Adrenal gland (tissue), 12 donors: ENCODE measurements around the gene SPINDOC. TPM values are rescaled to one million over a fixed set of nuclear protein-coding genes. Genes with fewer than 3 reads are reported as not detected.

ENCODE experiments used
- DNase-seq, 7 donors: peaks; one replicate each; pipeline ENCODE4 v3.0.0-alpha.2; 2019 to 2020
- H3K27ac ChIP-seq, 5 donors: fragments of 200-600 bp; sonication (generic) in 4 of 5; 1 replicate in 3 of 5; 2 replicates in 2 of 5; pipeline versions ENCODE4 v1.5.1 to v1.8.0; 2016 to 2020; ENCODE audit warnings: mild to moderate bottlenecking in 1 of 5
- H3K27me3 ChIP-seq: fragments of 200-600 bp; 2 replicates; pipeline ENCODE4 v1.8.0; 2021
- H3K36me3 ChIP-seq, 2 donors: fragments of 200-600 bp; replicated peaks in 1 of 2; 1 replicate in 1 of 2; 2 replicates in 1 of 2; pipeline versions ENCODE4 v1.5.1 to v1.8.0; 2018 to 2022
- H3K4me1 ChIP-seq, 2 donors: fragments of 200-600 bp; replicated peaks in 1 of 2; 1 replicate in 1 of 2; 2 replicates in 1 of 2; pipeline versions ENCODE4 v1.5.1 to v1.8.0; 2018 to 2021
- H3K4me3 ChIP-seq, 4 donors: fragments of 200-600 bp; sonication (generic) in 3 of 4; one replicate each; pipeline ENCODE4 v1.5.1; 2016 to 2018
- H3K9me3 ChIP-seq, 3 donors: fragments of 200-600 bp; sonication (generic) in 1 of 3; replicated peaks in 1 of 3; 1 replicate in 2 of 3; 2 replicates in 1 of 3; pipeline versions ENCODE4 v1.5.1 to v1.8.0; 2016 to 2021
- POLR2A ChIP-seq, 2 donors: fragments of 450-650 bp; IDR thresholded peaks; one replicate each; pipeline ENCODE4 v1.6.1; 2017; ENCODE audit warnings: antibody characterized with exemption in 2 of 2, mild to moderate bottlenecking in 2 of 2, moderate library complexity in 1 of 2
- WGBS, 4 donors: extraction: QIAGEN DNeasy Blood & Tissue Kit in 2 of 4; methylation state at CpG; one replicate each; pipeline versions ENCODE4 v1.1.5 to v1.1.7; 2013 to 2017; 5-methylcytosine and 5-hydroxymethylcytosine counted together
- intact Hi-C, 2 donors: fragments of 100-400 bp; cut with DNase I; formaldehyde crosslinking; loops; one replicate each; pipeline versions ENCODE4 v1.14.1 to v1.15.0; 2022 to 2023
- polyA plus RNA-seq, 3 donors: library from polyadenylated mRNA; stranded (reverse); fragments of 200-250 nt in 2 of 3; fragments of 350-450 nt in 1 of 3; fragmentation: Illumina TruSeq in 1 of 3; extraction: RNeasy Lipid Tissue Mini Kit (QIAGEN cat#74804) in 1 of 3; gene quantifications; one replicate each; pipeline ENCODE4 v1.2.3, GENCODE V29; 2013 to 2014
- total RNA-seq, 9 donors: library from RNA; depleted of rRNA in 4 of 9; stranded (reverse); fragments of >200 nt in 4 of 9; fragments of 120-200 nt in 1 of 9; fragmentation: NEBNext Ultra II Directional in 1 of 9; extraction: Animal tissue kit (Norgen Biotek cat#: 25700) in 1 of 9; gene quantifications; one replicate each; pipeline versions ENCODE4 v1.1.0 to v1.2.4, GENCODE V29; 2013 to 2023
- TF ChIP-seq, protein P1 (sequence below), 6 experiments: fragments of 450-650 bp in 4 of 6; fragments of 200-600 bp in 2 of 6; sonication (generic) in 1 of 6; IDR thresholded peaks; 1 replicate in 5 of 6; 2 replicates in 1 of 6; pipeline versions ENCODE4 v1.5.1 to v1.8.0; 2016 to 2021; ENCODE audit warnings: antibody characterized with exemption in 6 of 6, mild to moderate bottlenecking in 2 of 6, moderate library complexity in 1 of 6
- donor health status: healthy with polysubstance abuse.
- donor health status: Bipolar disorder and iron deficiency.
- donor health status: DM: yes; HTN: yes; CAD: no.
- donor health status: DM: no; HTN: no; CAD: no.
- donor health status: DM: no; HTN: no; CAD: no.
- donor health status: DM: yes; HTN: yes; CAD: no.

The SPINDOC gene
- total and polyA plus RNA-seq, 12 donors = 4.5 to 19.2 (median 10.9) TPM

DNA sequence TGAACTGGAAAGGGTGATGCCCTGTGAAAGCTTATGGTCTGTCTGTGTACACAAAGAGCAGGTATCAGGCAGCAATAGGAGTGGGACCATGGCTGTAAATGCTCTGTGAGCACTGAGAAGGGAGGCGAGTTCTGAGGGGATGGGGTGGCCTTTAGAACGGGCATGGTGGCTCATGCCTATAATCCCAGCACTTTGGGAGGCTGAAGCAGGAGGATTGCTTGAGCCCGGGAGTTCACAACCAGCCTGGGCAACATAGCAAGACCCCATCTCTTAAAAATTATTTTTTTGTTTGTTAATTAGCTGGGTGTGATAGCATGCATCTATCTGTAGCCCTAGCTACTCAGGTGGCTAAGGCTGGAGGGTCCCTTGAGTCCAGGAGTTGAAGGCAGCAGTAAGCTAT, 3.5 kb downstream of the SPINDOC start:
- TF ChIP-seq POLR2A (IDR thresholded peaks at IDR 0.05) = no peak
- DNase-seq = no peak
- H3K27me3 ChIP-seq = no peaks in the 10 kb centered on the region
- H3K27ac ChIP-seq = no peak overlapping the region
- intact Hi-C loops = no loop called here
- peaks cover 0 to 40% of the 10 kb centered on the region in 2 donors for H3K36me3 ChIP-seq
- H3K4me1 ChIP-seq = peaks cover 0 to 24% of the 10 kb centered on the region in 2 donors
- H3K9me3 ChIP-seq = no peaks in the 10 kb centered on the region
- WGBS, 4 donors = 90 to 100% (median 94%) methylated on average over 3 of the region's 3 CpGs
- H3K4me3 ChIP-seq = no peak overlapping the region

DNA sequence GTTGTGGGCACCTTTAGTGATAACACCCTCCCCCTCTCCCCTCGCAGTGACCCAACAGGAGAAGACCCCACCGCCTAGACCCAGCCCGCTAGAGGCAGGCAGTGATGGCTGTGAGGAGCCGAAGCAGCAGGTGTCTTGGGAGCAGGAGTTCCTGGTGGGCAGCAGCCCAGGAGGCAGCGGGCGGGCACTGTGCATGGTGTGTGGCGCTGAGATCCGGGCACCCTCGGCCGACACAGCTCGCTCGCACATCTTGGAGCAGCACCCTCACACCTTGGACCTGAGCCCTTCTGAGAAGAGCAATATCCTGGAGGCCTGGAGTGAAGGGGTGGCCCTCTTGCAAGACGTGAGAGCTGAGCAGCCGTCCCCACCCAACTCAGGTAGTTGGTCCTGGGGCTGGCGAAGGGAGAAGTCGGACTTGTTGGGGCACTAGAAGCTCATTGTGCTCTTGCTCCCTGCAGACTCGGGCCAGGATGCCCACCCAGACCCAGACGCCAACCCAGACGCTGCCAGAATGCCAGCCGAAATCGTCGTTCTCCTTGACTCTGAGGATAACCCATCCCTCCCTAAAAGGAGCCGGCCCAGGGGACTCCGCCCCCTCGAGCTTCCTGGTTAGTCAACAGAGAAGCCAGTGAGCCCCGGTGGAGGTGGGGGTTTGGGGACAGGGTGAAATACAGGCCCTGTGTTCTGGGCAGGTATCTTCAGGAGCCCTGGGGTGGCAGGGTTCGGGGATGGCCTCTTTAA, 4.7 kb downstream of the SPINDOC start:
- DNase-seq = no peak
- TF ChIP-seq, protein P1, sequence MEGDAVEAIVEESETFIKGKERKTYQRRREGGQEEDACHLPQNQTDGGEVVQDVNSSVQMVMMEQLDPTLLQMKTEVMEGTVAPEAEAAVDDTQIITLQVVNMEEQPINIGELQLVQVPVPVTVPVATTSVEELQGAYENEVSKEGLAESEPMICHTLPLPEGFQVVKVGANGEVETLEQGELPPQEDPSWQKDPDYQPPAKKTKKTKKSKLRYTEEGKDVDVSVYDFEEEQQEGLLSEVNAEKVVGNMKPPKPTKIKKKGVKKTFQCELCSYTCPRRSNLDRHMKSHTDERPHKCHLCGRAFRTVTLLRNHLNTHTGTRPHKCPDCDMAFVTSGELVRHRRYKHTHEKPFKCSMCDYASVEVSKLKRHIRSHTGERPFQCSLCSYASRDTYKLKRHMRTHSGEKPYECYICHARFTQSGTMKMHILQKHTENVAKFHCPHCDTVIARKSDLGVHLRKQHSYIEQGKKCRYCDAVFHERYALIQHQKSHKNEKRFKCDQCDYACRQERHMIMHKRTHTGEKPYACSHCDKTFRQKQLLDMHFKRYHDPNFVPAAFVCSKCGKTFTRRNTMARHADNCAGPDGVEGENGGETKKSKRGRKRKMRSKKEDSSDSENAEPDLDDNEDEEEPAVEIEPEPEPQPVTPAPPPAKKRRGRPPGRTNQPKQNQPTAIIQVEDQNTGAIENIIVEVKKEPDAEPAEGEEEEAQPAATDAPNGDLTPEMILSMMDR (IDR thresholded peaks at IDR 0.05) = no peak
- no peak for TF ChIP-seq POLR2A (IDR thresholded peaks at IDR 0.05)
- intact Hi-C loops = no loop called here
- Histone ChIP-seq H3K27me3 (no peaks in the 10 kb centered on the region), H3K4me3 (no peak overlapping the region), H3K4me1 (peaks cover 0 to 18% of the 10 kb centered on the region in 2 donors), H3K27ac (no peak overlapping the region), H3K9me3 (no peaks in the 10 kb centered on the region), H3K36me3 (peaks cover 0 to 52% of the 10 kb centered on the region in 2 donors)
- 92 to 94% (median 93%) methylated on average over 12 to 27 of the region's 27 CpGs for WGBS, 4 donors

DNA sequence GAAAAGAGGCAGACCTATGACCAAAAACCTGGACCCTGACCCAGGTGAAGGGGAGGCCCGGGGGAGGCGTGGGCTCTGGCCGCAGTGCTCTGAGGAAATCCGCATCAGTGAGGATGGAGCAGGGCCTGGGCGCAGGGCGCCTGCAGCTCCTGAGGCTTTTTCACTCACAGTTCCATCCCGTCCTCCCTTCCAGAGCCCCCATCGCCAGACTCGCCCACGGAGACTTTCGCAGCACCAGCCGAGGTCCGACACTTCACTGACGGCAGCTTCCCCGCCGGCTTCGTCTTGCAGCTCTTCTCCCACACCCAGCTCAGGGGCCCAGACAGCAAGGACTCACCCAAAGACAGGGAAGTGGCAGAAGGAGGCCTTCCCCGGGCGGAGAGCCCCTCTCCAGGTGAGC, 5.4 kb downstream of the SPINDOC start:
- Histone ChIP-seq H3K4me3 (no peak overlapping the region), H3K36me3 (peaks cover 0 to 59% of the 10 kb centered on the region in 2 donors), H3K9me3 (no peaks in the 10 kb centered on the region), H3K4me1 (peaks cover 0 to 17% of the 10 kb centered on the region in 2 donors), H3K27ac (no peak overlapping the region), H3K27me3 (no peaks in the 10 kb centered on the region)
- DNase-seq = no peak
- intact Hi-C loops = no loop called here
- WGBS, 4 donors = 93 to 100% (median 94%) methylated on average over 18 to 19 of the region's 19 CpGs
- TF ChIP-seq POLR2A (IDR thresholded peaks at IDR 0.05) = no peak
- TF ChIP-seq, protein P1 (IDR thresholded peaks at IDR 0.05) = no peak

DNA sequence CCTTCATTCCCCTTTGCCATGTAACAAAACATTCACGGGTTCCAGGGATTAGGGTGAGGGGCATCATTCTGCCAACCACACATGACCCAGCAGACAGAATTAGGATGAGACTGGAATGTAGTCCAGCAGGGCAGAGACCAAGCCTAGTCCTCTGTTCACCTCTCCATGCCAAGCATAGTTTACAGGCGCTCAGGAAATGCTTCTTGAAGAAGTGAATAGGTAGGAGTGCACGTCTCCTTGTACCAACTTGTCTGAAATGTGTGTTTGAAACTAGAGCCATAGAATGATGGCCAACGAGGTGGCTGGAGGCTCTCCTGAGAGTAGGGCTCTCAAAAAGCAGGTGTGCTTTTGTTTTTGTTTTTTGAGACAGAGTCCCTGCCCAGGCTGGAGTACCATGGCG, 8.2 kb downstream of the SPINDOC start:
- Histone ChIP-seq H3K27ac (no peak overlapping the region), H3K4me3 (no peak overlapping the region), H3K36me3 (peaks cover 0 to 71% of the 10 kb centered on the region in 2 donors), H3K27me3 (no peaks in the 10 kb centered on the region), H3K9me3 (no peaks in the 10 kb centered on the region), H3K4me1 (no peaks in the 10 kb centered on the region)
- DNase-seq = no peak
- 91 to 94% (median 92%) methylated on average over 4 to 5 of the region's 5 CpGs for WGBS, 4 donors
- intact Hi-C loops = no loop called here
- TF ChIP-seq, protein P1 (IDR thresholded peaks at IDR 0.05) = no peak
- no peak for TF ChIP-seq POLR2A (IDR thresholded peaks at IDR 0.05)
